HG03280 (cell line): ENCODE measurements around the gene REST.
A peak's percentile ranks its signal among the peaks of the same experiment; 100 is the strongest.
"Not testable (repeated sequence)": the region's sequence is repeated elsewhere in the genome, so short reads cannot be mapped to it uniquely, and the experiment has no call there.

ENCODE experiments used
- ATAC-seq: cut with Tn5 transposase; IDR thresholded peaks from one replicate; pipeline ENCODE4 v1.9.1; 2021; ENCODE audit warnings: mild to moderate bottlenecking, moderate library complexity; ENCODE audit not compliant: unreplicated experiment

Gene REST

DNA sequence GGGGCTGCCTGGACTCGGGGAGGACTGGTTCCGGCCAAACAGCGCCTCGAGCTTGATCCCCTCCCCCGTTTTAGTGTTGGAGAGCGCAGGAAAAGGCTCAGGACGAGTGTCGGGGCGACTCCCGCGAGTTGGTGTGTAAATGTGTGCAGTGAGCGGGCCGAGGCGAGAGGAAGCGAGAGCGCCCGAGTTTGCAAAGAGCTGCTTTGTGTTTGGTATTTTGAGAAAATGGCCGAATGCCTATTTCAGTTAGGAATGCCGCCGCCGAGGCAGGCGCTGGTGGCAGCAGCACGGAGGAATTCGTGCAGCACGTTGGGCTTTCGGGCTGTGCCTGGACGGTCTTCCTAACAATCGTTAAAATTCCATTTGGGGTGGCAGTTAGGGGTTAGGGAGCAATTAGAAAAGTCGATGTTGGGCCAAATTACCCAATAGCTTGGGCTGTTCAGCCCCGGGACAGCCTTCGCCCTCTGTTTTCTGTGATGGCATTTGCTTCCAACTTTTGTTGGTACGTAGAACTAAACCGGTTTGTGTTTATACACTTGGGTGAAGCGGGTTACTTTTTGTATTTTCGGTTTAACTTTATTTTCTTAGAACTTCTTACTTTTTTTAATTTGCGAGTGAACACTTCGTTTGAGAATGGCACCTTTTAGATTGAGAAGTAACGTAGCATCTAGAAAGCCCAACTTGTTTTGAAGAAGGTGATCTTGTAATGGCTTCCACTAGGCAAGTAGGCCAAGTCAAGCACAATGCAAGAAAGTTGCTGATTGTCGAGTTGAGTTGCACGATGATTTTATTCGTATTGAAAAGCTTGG lies 1.6 kb downstream of the REST start:
- peak; percentile 33 for ATAC-seq

DNA sequence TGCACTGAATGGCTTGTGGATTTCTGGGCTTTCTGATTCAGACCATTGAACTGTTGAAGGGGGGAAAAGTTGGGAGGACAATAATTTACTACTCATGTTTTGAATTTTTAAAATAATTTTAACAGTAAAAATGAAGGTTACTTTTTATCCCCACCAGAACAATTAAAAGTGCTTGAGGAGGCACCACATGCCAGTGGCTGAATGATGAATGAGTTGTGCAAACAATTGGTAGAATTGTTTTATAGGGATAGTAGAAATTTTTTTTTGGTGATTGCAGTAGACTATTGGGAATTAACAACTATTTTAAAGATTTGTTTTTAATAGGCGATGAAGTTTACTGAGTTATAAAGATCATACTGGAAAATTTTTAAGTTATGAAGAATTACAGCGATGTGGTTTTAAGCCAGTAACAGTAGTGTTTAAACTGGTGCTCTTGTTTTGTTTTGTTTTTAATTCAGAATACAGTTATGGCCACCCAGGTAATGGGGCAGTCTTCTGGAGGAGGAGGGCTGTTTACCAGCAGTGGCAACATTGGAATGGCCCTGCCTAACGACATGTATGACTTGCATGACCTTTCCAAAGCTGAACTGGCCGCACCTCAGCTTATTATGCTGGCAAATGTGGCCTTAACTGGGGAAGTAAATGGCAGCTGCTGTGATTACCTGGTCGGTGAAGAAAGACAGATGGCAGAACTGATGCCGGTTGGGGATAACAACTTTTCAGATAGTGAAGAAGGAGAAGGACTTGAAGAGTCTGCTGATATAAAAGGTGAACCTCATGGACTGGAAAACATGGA lies 2.7 kb downstream of the REST start:
- ATAC-seq = no peak

DNA sequence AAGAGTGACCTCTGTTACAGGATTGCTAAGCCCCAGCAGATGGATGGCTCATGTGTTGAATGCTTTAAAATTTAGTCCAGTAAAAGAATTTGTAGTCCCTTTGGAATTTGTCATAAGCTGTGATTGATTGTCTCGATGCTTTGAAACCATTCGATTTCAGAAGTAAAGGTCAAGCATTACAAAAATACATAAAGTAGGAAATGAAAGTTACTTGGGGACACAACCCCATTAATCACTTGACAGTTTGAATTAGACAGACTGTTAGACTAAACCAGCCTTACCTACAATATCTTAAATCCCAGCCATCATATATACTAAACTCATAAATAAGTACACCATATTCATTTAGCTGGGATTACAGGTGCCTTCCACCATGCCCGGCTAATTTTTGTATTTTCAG lies 6.6 kb downstream of the REST start:
- ATAC-seq = no peak

DNA sequence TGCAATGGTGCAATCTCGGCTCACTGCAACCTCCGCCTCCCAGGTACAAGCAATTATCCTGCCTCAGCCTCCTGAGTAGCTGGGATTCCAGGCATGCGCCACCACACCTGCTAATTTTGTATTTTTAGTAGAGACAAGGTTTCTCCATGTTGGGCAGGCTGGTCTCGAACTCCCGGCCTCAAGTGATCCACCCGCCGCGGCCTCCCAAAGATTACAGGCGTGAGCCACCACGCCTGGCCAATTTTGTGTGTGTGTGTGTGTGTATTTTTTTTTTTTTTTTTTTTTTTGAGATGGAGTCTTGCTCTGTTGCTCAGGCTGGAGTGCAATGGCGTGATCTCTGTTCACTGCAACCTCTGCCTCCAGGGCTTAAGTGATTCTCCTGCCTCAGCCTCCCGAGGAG lies 7.3 kb downstream of the REST start:
- ATAC-seq = not testable (repeated sequence)

DNA sequence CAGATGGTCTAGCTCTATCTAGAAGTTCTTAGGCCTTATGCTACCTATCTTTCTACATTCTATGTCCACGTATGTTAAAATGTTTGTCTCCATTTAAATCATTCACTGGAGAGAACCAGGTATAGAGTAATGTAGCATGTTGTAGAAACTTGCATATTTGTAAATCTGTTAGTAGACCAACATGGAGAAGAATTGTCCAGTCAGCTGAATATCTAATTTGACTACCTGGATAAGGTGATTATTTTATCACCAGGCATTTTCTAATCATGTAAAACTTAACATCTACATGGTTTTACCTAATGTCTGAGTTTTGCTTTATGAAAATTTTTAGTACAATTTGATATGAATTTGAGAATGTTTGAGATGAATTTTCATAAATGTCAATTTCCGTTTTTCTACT lies 19.5 kb downstream of the REST start:
- ATAC-seq = no peak

DNA sequence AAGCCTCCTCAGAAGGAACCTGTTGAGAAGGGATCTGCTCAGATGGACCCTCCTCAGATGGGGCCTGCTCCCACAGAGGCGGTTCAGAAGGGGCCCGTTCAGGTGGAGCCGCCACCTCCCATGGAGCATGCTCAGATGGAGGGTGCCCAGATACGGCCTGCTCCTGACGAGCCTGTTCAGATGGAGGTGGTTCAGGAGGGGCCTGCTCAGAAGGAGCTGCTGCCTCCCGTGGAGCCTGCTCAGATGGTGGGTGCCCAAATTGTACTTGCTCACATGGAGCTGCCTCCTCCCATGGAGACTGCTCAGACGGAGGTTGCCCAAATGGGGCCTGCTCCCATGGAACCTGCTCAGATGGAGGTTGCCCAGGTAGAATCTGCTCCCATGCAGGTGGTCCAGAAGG lies 22.9 kb downstream of the REST start:
- ATAC-seq = no peak

DNA sequence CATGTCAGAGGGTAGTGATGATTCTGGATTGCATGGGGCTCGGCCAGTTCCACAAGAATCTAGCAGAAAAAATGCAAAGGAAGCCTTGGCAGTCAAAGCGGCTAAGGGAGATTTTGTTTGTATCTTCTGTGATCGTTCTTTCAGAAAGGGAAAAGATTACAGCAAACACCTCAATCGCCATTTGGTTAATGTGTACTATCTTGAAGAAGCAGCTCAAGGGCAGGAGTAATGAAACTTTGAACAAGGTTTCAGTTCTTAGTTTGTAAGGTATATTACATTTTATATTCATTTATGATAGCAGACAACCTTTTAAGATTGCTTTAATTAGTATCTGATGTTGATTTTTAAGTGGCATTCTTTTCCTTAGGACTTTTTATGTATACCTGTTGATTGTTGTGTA lies 24.2 kb downstream of the REST start:
- ATAC-seq = no peak

DNA sequence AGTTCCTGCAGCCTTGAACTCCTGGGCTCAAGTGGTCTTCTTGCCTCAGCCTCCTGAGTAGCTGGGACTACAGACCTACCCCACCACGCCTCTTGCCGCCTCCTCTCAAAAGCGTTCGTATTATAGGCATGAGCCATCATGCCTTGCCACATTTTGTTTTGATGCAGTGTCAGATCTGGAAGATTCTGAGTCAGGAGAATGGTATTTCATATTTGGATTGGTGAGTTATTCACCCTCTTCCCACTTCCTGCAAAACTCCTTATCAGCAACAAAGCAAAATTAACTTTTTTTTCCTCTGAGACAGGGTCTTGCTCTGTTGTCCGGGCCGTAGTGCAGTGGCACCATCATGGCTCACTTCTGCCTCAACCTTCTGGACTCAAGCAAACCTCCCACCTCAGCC lies 29.6 kb downstream of the REST start:
- ATAC-seq = no peak

DNA sequence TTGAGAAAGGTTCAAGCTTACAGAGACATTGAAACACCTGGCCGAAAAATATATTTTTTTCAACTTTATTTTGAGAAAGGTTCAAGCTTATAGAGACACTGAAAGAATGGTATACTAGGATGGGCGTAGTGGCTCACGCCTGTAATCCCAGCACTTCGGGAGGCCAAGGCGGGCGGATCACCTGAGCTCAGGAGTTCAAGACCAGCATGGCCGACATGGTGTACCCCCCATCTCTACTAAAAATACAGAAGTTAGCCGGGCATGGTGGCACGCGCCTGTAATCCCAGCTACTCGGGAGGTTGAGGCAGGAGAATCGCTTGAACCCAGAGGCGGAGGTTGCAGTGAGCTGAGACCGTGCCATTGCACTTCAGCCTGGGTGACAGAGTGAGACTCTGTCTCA lies 32.1 kb downstream of the REST start:
- ATAC-seq = not testable (repeated sequence)

DNA sequence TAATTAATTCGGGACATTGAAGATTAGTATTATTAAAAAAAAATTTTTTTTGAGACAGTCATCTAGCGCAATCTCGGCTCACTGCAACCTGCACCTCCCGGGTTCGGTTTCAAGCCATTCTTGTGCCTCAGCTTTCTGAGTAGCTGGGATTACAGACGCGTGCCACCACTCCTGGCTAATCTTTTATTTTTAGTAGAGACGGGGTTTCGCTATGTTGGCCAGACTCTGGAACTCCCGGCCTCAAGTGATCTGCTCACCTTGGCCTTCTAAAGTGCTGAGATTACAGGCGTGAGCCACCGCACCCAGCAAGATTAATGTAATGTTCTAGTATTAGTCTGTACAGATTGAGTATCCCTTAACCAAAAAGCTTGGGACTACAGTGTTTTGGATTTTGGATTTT lies 32.7 kb downstream of the REST start:
- ATAC-seq = no peak

DNA sequence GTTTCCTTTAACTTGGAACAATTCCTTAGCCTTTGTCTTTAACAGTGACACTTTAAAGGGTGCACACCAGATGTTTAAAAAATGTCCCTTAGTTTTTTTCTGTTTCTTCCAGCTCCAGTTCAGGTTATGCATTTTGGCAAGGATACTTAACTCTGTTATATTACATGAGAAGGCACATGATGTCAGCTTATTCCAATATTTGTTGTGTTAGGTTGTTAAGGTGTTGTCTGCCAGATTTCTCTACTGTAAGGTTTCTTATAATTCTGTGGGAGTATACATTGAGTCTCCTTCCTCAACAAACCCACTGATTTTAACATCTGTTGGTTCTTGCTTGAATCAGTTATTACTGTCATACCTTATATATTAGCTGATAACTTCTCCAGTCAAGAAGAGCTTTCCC lies 33.3 kb downstream of the REST start:
- ATAC-seq = no peak

DNA sequence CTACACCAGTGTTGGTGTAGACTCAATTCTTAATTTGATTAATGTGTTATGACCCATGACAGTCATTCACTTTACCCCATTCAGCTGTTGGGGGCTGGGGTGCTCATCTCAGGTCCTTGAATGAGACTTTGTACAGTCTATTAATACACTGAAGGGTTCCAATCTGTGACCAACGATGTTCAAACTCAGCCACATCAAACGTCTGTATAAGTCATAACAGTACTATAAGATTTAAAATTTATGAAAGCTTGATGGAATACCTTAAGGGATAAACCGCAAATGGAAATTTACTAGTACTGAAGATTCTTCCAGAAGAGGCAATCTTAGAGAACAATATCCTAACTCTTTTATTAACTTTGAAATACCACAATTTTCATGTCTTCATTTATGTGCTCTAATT lies 33.7 kb downstream of the REST start:
- no peak for ATAC-seq

DNA sequence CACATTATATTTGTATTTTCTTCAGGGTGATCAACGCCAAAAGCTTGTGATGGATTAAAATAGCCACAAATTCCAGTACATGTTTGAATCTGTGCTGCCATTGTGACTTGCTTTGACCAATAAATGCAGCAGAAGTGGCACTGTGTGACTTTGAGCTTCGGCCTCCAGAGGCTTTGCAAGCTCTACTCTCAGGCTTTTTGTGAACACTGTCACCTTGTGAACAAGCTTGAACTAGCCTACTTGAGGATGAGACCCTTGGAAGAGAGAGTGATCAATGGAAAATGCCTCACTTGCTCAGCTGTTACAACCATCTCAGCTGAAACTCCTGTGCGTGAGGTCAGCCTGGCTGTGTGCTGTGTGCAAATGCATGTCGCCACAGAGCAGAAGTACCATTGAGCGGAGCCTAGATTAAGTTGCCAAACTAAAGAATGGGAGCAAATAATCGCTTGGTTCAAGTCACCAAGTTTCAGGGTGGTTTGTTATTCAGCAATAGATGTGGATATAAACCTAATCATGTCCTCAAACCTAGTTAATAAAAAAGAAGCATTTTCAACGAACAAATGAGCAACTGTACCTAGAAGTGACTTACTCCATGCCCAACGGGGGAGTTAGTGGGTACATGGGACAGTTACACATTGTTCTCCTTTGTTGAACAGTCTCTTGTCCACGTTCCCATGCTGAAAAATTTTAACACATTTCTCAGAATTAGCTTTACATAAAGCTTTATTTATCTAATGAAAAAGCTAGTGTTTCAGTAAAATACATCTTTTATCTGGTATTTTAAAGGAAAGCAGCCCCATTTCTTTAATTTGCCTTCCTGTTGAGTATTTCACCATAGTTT lies 46.2 kb downstream of the REST start:
- no peak for ATAC-seq

DNA sequence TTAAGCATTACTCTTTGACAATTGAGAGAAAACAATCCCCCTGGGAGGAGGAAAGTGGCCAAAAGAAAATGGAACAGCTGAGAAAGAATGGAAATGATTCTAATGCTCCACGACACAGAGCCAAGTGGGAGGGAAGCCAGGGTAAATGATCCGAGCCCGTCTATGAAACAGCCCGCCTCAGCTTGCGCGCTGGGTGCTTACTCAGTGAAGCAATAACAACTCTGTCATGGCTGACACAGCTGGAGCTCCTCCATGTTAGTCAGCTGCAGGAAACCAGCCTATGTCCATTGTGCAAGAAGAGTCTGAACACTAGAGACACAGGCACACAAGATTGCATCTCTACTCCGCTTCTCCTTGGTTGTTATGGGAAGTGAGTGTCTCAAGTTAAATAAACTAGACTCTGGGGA lies 50.4 kb downstream of the REST start:
- no peak for ATAC-seq

DNA sequence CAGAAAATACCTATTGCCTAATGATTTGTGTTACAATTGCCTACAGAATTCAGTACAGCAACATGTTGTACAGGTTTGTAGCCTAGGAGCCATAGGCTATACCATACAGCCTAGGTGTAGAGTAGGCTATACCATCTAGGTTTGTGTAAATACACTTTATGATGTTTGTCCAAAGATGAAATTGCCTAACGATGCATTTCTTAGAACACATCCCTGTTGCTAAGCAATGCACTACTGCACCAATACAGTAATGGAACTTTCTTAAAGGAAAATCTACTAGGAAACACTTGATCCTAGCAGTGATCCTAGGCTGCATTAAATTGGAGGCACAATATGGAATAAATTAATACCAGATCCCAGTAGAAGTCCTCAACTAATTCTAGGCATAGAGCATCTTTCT lies 51.4 kb downstream of the REST start:
- ATAC-seq = no peak

DNA sequence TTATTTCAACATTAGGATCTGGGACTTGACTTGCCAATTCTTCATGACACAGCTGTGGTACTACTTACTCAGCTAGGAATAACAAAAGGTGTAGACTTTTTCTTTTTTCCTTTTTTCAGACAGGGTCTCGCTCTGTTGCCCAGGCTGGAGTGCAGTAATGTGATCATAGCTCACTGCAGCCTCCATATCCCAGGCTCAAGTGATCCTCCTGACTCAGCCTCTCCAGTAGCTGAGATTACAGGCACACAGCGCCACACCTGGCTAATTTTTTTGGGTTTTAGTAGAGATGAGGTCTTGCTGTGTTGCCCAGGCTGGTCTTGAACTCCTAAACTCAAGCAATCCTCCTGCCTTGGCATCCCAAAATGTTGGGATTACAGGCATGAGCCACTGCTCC lies 53.4 kb downstream of the REST start:
- no peak for ATAC-seq

DNA sequence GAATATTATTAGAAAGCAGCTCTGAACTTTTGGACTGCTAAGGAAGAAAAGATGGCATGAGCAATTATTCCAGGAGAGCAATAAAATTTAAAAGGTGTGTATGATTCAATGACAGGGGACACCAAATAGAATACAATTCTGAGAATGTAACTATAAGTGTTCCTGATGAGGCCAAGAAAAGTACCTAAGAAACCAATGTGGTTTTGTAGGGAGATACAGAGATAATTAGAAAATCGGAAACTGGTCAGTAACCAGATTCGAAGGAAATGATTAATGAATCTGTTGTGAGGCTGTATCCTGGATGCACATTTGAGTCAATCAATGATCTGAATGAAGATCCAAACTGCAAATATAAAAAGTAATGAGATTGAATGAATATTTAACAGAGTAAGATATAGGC lies 63.7 kb downstream of the REST start:
- no peak for ATAC-seq

DNA sequence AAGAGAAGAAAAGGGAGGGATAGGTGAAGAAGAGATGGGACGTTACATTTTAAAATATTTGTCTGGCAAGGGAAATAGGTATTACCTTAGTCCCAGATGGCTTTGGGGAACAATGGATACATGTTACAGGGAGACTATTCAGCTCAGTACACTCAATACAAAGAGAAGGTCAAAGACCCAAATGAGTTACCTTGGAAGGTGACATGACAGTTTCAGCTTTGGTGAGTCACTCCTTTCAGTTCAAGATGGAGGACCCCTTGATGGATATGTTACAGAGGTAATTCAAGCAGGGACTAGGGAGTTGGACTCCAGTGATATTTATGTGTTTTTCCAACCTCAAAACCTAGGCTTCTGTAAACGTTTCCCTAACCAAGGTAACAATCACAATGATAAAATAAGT lies 64.7 kb downstream of the REST start:
- no peak for ATAC-seq

DNA sequence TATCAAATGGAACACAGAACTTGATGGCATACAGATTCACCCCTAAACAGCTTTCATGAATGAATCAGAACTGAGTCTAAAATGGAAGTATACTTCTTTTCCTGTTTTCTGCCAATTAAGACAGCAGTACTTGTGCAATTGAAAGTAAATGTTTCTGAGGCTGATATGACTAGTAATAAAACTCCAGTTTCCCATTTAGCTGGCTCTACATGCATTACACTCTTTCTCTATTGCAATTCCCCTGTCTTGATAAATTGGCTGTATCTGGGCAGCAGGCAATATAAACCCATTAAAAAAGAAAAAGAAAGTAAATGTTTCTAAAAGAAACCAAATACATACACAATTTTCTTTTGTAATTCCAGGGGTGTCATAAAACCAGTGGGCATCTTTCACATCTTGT lies 65.1 kb downstream of the REST start:
- ATAC-seq = no peak

DNA sequence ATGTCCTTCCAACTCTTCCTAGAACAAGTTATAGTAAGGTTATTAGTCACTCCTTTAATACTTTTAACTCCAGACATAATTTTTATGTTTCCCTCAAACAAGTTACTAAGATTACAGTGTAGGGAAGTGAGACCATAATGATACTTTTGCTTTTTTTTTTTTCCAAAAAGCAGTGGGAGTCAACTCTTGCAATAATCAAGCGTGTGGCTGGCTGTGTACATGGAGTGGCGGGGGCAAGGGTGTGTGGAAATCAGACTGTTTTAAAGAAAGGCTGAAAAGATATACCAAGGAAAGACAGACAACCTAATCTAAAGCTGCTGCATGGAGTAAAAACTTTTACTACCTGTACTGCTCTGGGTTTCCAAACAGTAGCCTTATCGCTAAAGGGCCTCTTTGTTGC lies 65.6 kb downstream of the REST start:
- ATAC-seq = no peak

DNA sequence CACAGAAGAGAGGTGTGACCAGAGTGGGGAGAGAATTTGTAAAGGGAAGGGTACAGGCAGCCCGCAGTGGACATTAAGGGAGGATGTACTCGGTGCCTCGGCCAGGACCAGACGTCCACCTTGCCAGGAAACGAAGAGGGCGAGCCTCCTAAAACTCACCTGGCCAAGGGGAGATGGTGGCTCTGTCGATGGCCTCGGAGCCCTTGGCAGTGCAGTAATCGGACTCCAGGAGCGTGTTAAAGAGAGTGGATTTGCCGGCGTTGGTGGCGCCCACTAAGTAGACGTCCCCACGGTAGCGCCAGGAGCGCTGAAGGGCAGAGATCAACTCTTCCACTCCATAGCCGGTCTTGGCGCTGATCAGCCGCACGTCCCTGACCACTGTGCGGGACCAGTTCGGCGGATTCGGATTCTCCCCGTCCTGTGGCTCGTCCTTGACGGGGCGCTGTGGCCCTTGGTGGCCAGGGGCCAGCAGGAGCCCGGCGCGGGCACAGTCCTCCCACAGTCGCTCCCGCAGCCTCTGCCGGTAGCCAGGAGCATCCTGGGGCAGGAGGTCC lies 68.7 kb downstream of the REST start:
- ATAC-seq = no peak
